Endothelial cell (in vitro differentiated cells): ENCODE results near the gene KSR2. TPM values are rescaled to one million over a fixed set of nuclear protein-coding genes. Genes with fewer than 3 reads are reported as not detected.

Experiments
- DNase-seq: peaks from one replicate; pipeline ENCODE4 v3.0.0; 2021; ENCODE audit warnings: low spot score
- H3K27ac Mint-ChIP-seq: one replicate; pipeline ENCODE4 v1.8.0; 2021; ENCODE audit warnings: mixed read lengths, inconsistent platforms; ENCODE audit not compliant: unreplicated experiment
- H3K27me3 Mint-ChIP-seq: one replicate; pipeline ENCODE4 v1.8.0; 2021; ENCODE audit warnings: mild to moderate bottlenecking, moderate library complexity, mixed read lengths, inconsistent platforms; ENCODE audit not compliant: unreplicated experiment
- H3K36me3 Mint-ChIP-seq: one replicate; pipeline ENCODE4 v1.8.0; 2021; ENCODE audit warnings: mild to moderate bottlenecking, low read depth, mixed read lengths, inconsistent platforms; ENCODE audit not compliant: unreplicated experiment
- H3K4me1 Mint-ChIP-seq: one replicate; pipeline ENCODE4 v1.8.0; 2021; ENCODE audit warnings: mild to moderate bottlenecking, mixed read lengths, inconsistent platforms; ENCODE audit not compliant: unreplicated experiment
- H3K4me3 Mint-ChIP-seq: one replicate; pipeline ENCODE4 v1.8.0; 2021; ENCODE audit warnings: mild to moderate bottlenecking, mixed read lengths, inconsistent platforms; ENCODE audit not compliant: unreplicated experiment
- H3K9me3 Mint-ChIP-seq: one replicate; pipeline ENCODE4 v1.8.0; 2021; ENCODE audit warnings: mixed read lengths, inconsistent platforms; ENCODE audit not compliant: unreplicated experiment
- CTCF ChIP-seq: fragments of 200-600 bp; sonication (generic); IDR thresholded peaks from one replicate; pipeline ENCODE4 v1.5.0; 2021; ENCODE audit warnings: antibody characterized with exemption; ENCODE audit not compliant: unreplicated experiment
- total RNA-seq: library from RNA; stranded (reverse); fragmentation: NEBNext Ultra II Directional; extraction: Animal tissue kit (Norgen Biotek cat#: 25700); gene quantifications from one replicate; pipeline ENCODE4 v1.2.1, GENCODE V29; 2021; ENCODE audit not compliant: unreplicated experiment

The KSR2 gene
- total RNA-seq, 1 donor from 2014 or later, result 0.05 TPM

GRCh38 chr12:117980616-117981015 is 11.8 kb upstream of the KSR2 start:
- Mint-ChIP-seq H3K27ac (no peak overlapping the region), H3K4me3 (no peak overlapping the region), H3K9me3 (no peaks in the 10 kb centered on the region), H3K27me3 (no peaks in the 10 kb centered on the region), H3K4me1 (no peaks in the 10 kb centered on the region), H3K36me3 (no peaks in the 10 kb centered on the region)
- no peak for DNase-seq
- no peak for TF ChIP-seq CTCF

- Mint-ChIP-seq H3K27me3 (no peaks in the 10 kb centered on the region), H3K4me1 (no peaks in the 10 kb centered on the region), H3K27ac (no peak overlapping the region), H3K4me3 (no peak overlapping the region), H3K9me3 (peaks cover 4% of the 10 kb centered on the region), H3K36me3 (no peaks in the 10 kb centered on the region)
- DNase-seq, result no peak
- no peak for TF ChIP-seq CTCF
These were observed 8.6 kb upstream of the KSR2 start for GRCh38 chr12:117977373-117977772.

- Mint-ChIP-seq H3K9me3 (peaks cover 8% of the 10 kb centered on the region), H3K4me3 (no peak overlapping the region), H3K4me1 (no peaks in the 10 kb centered on the region), H3K36me3 (no peaks in the 10 kb centered on the region), H3K27me3 (no peaks in the 10 kb centered on the region), H3K27ac (no peak overlapping the region)
- no peak for TF ChIP-seq CTCF
- DNase-seq, result no peak
These were observed 6.2 kb upstream of the KSR2 start for GRCh38 chr12:117975006-117975405.

GRCh38 chr12:117972301-117972700 is 3.5 kb upstream of the KSR2 start:
- no peak for DNase-seq
- peaks cover 8% of the 10 kb centered on the region for H3K9me3 Mint-ChIP-seq
- H3K36me3 Mint-ChIP-seq, result peaks cover 3% of the 10 kb centered on the region
- peaks cover 2% of the 10 kb centered on the region for H3K4me1 Mint-ChIP-seq
- no peak overlapping the region for H3K27ac Mint-ChIP-seq
- no peak overlapping the region for H3K4me3 Mint-ChIP-seq
- no peak for TF ChIP-seq CTCF
- peaks cover 4% of the 10 kb centered on the region for H3K27me3 Mint-ChIP-seq

GRCh38 chr12:117970334-117970733 is 1.5 kb upstream of the KSR2 start:
- Mint-ChIP-seq H3K4me1 (peaks cover 2% of the 10 kb centered on the region), H3K27ac (no peak overlapping the region), H3K4me3 (peak overlapping the region; percentile 62), H3K36me3 (peaks cover 3% of the 10 kb centered on the region), H3K9me3 (peaks cover 8% of the 10 kb centered on the region), H3K27me3 (peaks cover 11% of the 10 kb centered on the region)
- DNase-seq, result no peak
- TF ChIP-seq CTCF, result no peak
